ENCODE measurements around the gene ABHD10.
A peak's percentile ranks its signal among the peaks of the same experiment; 100 is the strongest.
"Not testable (repeated sequence)": the region's sequence is repeated elsewhere in the genome, so short reads cannot be mapped to it uniquely, and the experiment has no call there.

Gene ABHD10

GRCh38 chr3:112032098-112032731, 53.4 kb downstream of the ABHD10 start:
- no peak for DNase-seq (ENCODE audit: low spot score)

- no peak for DNase-seq (ENCODE audit: low spot score)
Observed at GRCh38 chr3:112034436-112034835, 55.6 kb downstream of the ABHD10 start, which contains the start of gene TMPRSS7. TMPRSS7 (plus strand) TSS chr3:112034736; CDS start chr3:112034846, 110 bp downstream.

GRCh38 chr3:112035241-112035640, 56.4 kb downstream of the ABHD10 start:
- no peak for DNase-seq (ENCODE audit: low spot score)

- not testable (repeated sequence) for DNase-seq (ENCODE audit: low spot score)
Observed at GRCh38 chr3:112037194-112037593, 58.4 kb downstream of the ABHD10 start.

GRCh38 chr3:112038863-112039262, 60.0 kb downstream of the ABHD10 start:
- DNase-seq (ENCODE audit: low spot score), result peak; percentile 51

GRCh38 chr3:112041321-112041720, 62.5 kb downstream of the ABHD10 start:
- no peak for DNase-seq (ENCODE audit: low spot score)

- DNase-seq (ENCODE audit: low spot score), result no peak
Observed at GRCh38 chr3:112042842-112043280, 64.0 kb downstream of the ABHD10 start.
